Measurements from ENCODE around the gene FSCN2. TPM values are rescaled to one million over a fixed set of nuclear protein-coding genes. Genes with fewer than 3 reads are reported as not detected.
A peak's percentile ranks its signal among the peaks of the same experiment; 100 is the strongest.

Gene FSCN2
- total RNA-seq, 2 donors from 2014 or later, result 1.0 to 2.2 TPM

DNA sequence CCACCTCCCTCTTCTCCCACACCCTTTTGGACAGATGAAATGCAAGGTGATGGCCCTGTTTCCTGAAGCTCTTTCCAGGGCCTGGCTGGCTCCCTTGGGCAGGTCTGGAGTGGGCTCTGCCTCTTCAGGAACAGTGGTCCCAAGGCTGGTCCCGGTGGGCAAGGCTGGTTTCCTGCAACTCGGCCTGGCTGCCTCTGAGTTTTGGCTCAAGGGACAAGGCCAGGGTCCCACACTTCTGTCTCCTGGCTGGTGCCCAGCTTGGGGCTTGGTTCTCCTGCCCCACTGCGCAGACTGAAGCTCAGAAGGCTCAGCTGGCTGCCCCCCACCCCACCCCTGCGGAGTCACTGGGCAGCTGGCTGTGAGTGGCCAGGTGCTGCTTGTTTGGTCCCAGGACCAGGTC, 11.7 kb upstream of the FSCN2 start:
- peak overlapping the region; percentile 60 for H3K4me3 ChIP-seq
- H3K4me1 ChIP-seq, result peaks cover 21% of the 10 kb centered on the region
- intact Hi-C loops (cut with DNase I), result no loop called here
- peak overlapping the region; percentile 100 for H3K27ac ChIP-seq
- no peaks in the 10 kb centered on the region for H3K9me3 ChIP-seq
- no peaks in the 10 kb centered on the region for H3K27me3 ChIP-seq
- TF ChIP-seq, protein P1, sequence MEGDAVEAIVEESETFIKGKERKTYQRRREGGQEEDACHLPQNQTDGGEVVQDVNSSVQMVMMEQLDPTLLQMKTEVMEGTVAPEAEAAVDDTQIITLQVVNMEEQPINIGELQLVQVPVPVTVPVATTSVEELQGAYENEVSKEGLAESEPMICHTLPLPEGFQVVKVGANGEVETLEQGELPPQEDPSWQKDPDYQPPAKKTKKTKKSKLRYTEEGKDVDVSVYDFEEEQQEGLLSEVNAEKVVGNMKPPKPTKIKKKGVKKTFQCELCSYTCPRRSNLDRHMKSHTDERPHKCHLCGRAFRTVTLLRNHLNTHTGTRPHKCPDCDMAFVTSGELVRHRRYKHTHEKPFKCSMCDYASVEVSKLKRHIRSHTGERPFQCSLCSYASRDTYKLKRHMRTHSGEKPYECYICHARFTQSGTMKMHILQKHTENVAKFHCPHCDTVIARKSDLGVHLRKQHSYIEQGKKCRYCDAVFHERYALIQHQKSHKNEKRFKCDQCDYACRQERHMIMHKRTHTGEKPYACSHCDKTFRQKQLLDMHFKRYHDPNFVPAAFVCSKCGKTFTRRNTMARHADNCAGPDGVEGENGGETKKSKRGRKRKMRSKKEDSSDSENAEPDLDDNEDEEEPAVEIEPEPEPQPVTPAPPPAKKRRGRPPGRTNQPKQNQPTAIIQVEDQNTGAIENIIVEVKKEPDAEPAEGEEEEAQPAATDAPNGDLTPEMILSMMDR (IDR thresholded peaks at IDR 0.05), result no peak
- H3K36me3 ChIP-seq, result peaks cover 3% of the 10 kb centered on the region
- DNase-seq, result no peak
- H3K9ac ChIP-seq (ENCODE audit: low read depth in 2 of 2, low read length in 2 of 2), result peak overlapping the region in 1 of 2 donors; percentile 16

DNA sequence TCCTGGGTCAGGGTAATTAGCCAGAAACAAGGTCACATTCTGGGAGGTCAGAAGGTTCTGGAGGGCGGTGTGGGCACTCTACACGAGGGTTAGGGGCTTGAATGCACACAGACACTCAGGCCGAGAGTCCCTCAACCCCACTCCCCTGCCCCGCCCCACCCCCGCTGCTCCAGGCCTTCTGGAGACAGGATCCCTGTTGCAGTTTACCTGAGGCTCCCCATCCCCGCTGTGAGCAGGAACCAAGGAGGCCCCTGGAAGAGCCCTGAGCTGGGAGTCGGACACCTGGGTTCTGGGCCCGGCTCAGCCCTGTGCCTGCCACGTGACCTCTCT, 11.2 kb upstream of the FSCN2 start:
- no peak overlapping the region for H3K9ac ChIP-seq (ENCODE audit: low read depth in 2 of 2, low read length in 2 of 2)
- no peak for DNase-seq
- intact Hi-C loops (cut with DNase I), result no loop called here

DNA sequence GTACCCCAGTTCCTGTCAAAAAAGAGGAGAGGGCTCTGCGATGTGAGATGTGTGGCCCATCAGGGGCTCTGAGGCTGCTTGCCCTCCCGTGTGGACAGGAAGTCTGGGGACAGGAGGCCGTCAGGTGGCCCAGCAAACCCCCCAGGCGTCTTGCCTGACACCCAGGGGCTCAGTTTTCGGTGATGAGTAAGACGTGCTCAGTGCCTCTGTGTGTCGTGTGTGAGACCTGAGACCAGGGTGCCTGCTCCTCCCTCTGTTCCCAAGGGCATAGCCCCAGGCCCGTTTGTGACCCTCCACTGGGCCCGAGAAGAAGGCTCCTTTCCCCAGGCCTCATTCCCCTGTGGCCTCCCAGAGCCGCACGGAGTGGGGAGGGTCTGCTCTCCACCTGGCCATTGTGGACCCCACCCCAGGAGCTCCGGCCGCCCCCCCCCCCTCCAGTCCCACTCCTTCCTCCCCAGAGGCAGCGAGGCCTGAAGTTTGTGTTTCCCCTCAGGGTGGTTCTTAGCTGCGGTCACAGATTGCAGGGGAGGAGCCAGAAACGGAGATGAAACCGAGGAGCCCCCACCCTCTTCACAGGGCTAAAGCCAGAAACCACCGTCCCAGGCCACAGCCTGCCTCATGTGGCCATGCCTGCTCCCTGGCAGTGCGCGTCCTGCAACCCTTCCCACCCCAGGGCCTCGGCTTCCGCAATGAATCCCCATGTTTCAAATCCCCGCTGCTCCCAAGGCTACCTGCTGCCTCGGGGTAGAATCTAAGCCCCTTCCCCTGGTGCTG, 10.7 kb upstream of the FSCN2 start:
- intact Hi-C loops (cut with DNase I), result no loop called here
- H3K9ac ChIP-seq (ENCODE audit: low read depth in 2 of 2, low read length in 2 of 2), result peak overlapping the region in 1 of 2 donors; percentile 59
- peak; percentile 34 for DNase-seq

More for the DNA sequence above, 11.2 kb upstream of the FSCN2 start:
- Histone ChIP-seq H3K27ac (peak overlapping the region; percentile 100), H3K9me3 (no peaks in the 10 kb centered on the region), H3K4me3 (peak overlapping the region; percentile 60), H3K4me1 (peaks cover 21% of the 10 kb centered on the region), H3K27me3 (no peaks in the 10 kb centered on the region), H3K36me3 (no peaks in the 10 kb centered on the region)
- TF ChIP-seq, protein P1 (IDR thresholded peaks at IDR 0.05), result no peak

DNA sequence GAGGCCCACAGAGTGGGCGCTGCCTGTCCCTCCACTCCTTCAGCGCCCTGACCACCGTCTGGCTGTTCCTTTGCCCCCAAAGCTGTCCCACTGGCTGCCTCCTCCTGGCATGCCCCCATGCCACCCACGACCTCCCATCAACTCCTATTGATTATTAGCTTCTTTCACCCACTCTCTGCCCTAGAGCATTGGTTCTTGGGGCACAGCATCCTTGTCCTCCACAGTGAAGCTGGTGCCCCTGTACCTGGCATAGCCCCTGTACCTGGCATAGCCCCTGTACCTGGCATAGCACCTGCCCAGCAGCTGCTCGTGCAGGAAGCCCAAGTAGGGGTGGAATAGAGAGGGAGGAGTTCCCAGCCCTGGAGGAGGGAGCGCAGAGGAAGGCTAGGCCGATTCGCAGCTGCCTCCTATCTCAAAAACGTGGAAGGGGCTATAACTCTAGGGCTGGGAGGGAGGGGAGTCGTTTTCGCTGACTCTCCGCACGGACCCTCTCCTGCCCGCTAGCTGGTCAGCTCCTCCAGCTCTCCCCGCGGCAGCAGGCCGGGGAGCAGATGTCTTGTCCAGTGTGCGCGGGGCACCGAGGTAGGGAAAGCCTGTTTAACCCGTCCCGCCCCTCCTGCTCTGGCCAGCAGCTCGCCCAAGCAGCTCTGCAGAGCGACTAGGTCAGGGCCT, 9.9 kb upstream of the FSCN2 start:
- Histone ChIP-seq H3K27ac (peak overlapping the region; percentile 82), H3K9me3 (no peaks in the 10 kb centered on the region), H3K27me3 (no peaks in the 10 kb centered on the region), H3K36me3 (no peaks in the 10 kb centered on the region), H3K4me1 (peaks cover 21% of the 10 kb centered on the region), H3K9ac (ENCODE audit: low read depth in 2 of 2, low read length in 2 of 2) (peak overlapping the region; percentile 59 to 79), H3K4me3 (peak overlapping the region; percentile 62)
- no peak for DNase-seq
- TF ChIP-seq, protein P1 (IDR thresholded peaks at IDR 0.05), result no peak
- intact Hi-C loops (cut with DNase I), result no loop called here

More for the DNA sequence above, 10.7 kb upstream of the FSCN2 start:
- H3K4me3 ChIP-seq, result no peak overlapping the region
- no peaks in the 10 kb centered on the region for H3K27me3 ChIP-seq
- H3K9me3 ChIP-seq, result no peaks in the 10 kb centered on the region
- H3K36me3 ChIP-seq, result no peaks in the 10 kb centered on the region
- TF ChIP-seq, protein P1 (IDR thresholded peaks at IDR 0.05), result no peak
- H3K27ac ChIP-seq, result peak overlapping the region; percentile 46
- H3K4me1 ChIP-seq, result peaks cover 21% of the 10 kb centered on the region

DNA sequence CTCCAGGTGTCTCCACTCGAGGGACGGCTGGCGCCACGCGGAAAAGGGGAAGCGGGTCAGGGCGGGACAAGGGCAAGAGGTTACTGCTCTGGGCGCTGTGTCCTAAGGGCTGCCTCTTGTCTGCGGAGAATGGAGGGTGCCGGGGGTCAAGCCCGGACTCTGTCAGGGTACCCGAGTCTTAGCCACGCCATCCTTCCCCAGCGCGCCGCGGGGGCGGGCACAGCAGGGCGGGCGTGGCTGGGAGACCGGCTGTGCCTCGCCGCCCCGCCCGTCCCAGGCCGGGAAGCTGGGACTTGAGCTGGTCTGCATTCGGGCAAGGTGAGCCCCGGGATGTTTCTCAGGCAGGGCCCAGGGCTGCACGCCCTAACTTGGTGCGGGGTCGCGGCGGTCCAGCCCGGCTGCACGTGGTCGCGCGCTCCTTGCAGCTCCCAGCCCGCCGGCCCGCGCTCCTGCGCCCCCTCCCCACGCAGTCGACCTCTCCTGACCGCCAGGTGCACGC, 9.3 kb upstream of the FSCN2 start:
- Histone ChIP-seq H3K9me3 (no peaks in the 10 kb centered on the region), H3K27me3 (no peaks in the 10 kb centered on the region), H3K4me1 (peaks cover 21% of the 10 kb centered on the region), H3K9ac (ENCODE audit: low read depth in 2 of 2, low read length in 2 of 2) (peak overlapping the region; percentile 59 to 79), H3K36me3 (no peaks in the 10 kb centered on the region), H3K4me3 (peak overlapping the region; percentile 62), H3K27ac (peak overlapping the region; percentile 82)
- DNase-seq, result peak; percentile 79
- TF ChIP-seq, protein P1 (IDR thresholded peaks at IDR 0.05), result no peak
- intact Hi-C loops (cut with DNase I), result no loop called here

Measured in colonic mucosa (tissue), 4 donors.